ENCODE results near the gene SETD3. TPM values are rescaled to one million over a fixed set of nuclear protein-coding genes. Genes with fewer than 3 reads are reported as not detected.

SETD3 gene
- total and polyA plus RNA-seq, 10 of the 15 experiments (the other 5 are each of a cell fraction or from before 2014, with no cell fraction given): 11.3 to 44.2 (median 36.5) TPM

DNA sequence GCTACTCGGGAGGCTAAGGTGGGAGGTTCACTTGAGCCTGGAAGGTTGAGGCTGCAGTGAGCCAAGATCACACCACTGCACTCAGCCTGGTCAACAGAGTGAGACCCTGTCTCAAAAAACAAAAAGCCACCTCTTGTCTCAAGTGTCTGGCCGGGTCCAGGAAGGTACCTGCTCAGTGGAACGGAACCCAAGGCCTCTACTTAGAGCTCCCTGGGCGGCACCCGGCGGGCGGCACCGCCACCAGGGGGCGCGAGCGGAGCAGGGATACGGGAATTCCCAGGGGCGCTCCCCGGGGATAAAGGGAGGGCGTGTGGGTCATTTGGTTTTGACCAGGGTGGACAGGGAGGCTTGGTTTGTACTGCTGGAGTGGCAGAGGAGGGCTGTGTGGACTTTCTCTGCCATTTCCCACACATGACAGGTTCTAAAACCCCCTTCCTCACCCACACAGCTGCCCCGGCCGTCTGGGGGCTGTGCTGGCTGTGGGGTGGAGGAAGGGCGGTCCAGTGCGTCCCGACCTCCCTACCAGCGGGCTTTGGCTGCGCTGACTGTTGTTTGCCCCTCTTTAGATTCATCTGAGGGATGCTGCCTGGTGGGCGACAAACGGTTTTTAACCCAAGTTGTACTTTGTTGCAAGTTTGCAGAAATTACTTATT lies 91.4 kb downstream of the SETD3 start (continued):
- no peak for TF ChIP-seq CEBPB (IDR thresholded peaks at IDR 0.05; ENCODE audit: borderline replicate concordance in 1 of 2, low read depth in 2 of 2, low read length in 2 of 2)
- no peak for TF ChIP-seq BRCA1 (IDR thresholded peaks at IDR 0.05; ENCODE audit: low read depth, low read length)
- TF ChIP-seq POLR2AphosphoS5 (IDR thresholded peaks at IDR 0.05; ENCODE audit: low read length): no peak
- peak; percentile 11; the same call in 1 of the 2 replicates for TF ChIP-seq MTA2 (IDR thresholded peaks at IDR 0.05; ENCODE audit: low read depth)
- TF ChIP-seq PAX8 (IDR thresholded peaks at IDR 0.05): no peak
- no peak for TF ChIP-seq NFYA (IDR thresholded peaks at IDR 0.05; ENCODE audit: borderline replicate concordance, low read depth, low read length)
- TF ChIP-seq, protein P1, sequence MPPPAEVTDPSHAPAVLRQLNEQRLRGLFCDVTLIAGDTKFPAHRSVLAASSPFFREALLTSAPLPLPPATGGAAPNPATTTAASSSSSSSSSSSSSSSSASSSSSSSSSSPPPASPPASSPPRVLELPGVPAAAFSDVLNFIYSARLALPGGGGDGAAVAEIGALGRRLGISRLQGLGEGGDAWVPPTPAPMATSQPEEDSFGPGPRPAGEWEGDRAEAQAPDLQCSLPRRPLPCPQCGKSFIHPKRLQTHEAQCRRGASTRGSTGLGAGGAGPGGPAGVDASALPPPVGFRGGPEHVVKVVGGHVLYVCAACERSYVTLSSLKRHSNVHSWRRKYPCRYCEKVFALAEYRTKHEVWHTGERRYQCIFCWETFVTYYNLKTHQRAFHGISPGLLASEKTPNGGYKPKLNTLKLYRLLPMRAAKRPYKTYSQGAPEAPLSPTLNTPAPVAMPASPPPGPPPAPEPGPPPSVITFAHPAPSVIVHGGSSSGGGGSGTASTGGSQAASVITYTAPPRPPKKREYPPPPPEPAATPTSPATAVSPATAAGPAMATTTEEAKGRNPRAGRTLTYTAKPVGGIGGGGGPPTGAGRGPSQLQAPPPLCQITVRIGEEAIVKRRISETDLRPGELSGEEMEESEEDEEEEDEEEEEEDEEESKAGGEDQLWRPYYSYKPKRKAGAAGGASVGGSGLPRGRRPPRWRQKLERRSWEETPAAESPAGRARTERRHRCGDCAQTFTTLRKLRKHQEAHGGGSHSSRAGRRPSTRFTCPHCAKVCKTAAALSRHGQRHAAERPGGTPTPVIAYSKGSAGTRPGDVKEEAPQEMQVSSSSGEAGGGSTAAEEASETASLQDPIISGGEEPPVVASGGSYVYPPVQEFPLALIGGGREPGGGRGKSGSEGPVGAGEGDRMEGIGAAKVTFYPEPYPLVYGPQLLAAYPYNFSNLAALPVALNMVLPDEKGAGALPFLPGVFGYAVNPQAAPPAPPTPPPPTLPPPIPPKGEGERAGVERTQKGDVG (CRISPR knock-in tag; IDR thresholded peaks at IDR 0.05): no peak
- TF ChIP-seq CBX5 (IDR thresholded peaks at IDR 0.05; ENCODE audit: low read depth): no peak
- TF ChIP-seq, protein P2, sequence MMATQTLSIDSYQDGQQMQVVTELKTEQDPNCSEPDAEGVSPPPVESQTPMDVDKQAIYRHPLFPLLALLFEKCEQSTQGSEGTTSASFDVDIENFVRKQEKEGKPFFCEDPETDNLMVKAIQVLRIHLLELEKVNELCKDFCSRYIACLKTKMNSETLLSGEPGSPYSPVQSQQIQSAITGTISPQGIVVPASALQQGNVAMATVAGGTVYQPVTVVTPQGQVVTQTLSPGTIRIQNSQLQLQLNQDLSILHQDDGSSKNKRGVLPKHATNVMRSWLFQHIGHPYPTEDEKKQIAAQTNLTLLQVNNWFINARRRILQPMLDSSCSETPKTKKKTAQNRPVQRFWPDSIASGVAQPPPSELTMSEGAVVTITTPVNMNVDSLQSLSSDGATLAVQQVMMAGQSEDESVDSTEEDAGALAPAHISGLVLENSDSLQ (IDR thresholded peaks at IDR 0.05): no peak
- TF ChIP-seq ETV6 (conservative IDR thresholded peaks at IDR 0.05 in 1 of 2, IDR thresholded peaks at IDR 0.05 in 1 of 2; ENCODE audit: borderline replicate concordance in 1 of 2, low read depth in 1 of 2): no peak
- TF ChIP-seq EP300 (IDR thresholded peaks at IDR 0.05; ENCODE audit: borderline replicate concordance in 1 of 2, control insufficient read depth in 1 of 2, low read depth in 2 of 2, low read length in 2 of 2): no peak
- no peak for TF ChIP-seq SPI1 (IDR thresholded peaks at IDR 0.05; ENCODE audit: borderline replicate concordance, insufficient read depth, low read depth, low read length)
- no peak for TF ChIP-seq WRNIP1 (IDR thresholded peaks at IDR 0.05; ENCODE audit: borderline replicate concordance, low read depth, low read length)
- TF ChIP-seq RFX5 (IDR thresholded peaks at IDR 0.05; ENCODE audit: low read depth, low read length): no peak
- TF ChIP-seq RUNX3 (IDR thresholded peaks at IDR 0.05; ENCODE audit: low read length): no peak
- no peak for TF ChIP-seq ESRRA (IDR thresholded peaks at IDR 0.05; ENCODE audit: low read length)
- peak; percentile 67 for TF ChIP-seq MEF2B (IDR thresholded peaks at IDR 0.05; ENCODE audit: partially characterized antibody, poor library complexity, severe bottlenecking)
- no peak for TF ChIP-seq SIN3A (IDR thresholded peaks at IDR 0.05; ENCODE audit: low read depth, low read length)
- TF ChIP-seq ZNF592 (IDR thresholded peaks at IDR 0.05): no peak

Measured in GM12878 (cell line).